LNCAP (cell line): ENCODE results near the gene RGP1.

Experiments used
- TF ChIP-seq, protein P1 (sequence below): fragments of 450-650 bp; IDR thresholded peaks from 2 replicates; pipeline ENCODE4 v1.5.1; 2017; ENCODE audit warnings: mild to moderate bottlenecking

The RGP1 gene, protein sequence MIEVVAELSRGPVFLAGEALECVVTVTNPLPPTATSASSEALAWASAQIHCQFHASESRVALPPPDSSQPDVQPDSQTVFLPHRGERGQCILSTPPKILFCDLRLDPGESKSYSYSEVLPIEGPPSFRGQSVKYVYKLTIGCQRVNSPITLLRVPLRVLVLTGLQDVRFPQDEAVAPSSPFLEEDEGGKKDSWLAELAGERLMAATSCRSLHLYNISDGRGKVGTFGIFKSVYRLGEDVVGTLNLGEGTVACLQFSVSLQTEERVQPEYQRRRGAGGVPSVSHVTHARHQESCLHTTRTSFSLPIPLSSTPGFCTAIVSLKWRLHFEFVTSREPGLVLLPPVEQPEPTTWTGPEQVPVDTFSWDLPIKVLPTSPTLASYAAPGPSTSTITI

DNA sequence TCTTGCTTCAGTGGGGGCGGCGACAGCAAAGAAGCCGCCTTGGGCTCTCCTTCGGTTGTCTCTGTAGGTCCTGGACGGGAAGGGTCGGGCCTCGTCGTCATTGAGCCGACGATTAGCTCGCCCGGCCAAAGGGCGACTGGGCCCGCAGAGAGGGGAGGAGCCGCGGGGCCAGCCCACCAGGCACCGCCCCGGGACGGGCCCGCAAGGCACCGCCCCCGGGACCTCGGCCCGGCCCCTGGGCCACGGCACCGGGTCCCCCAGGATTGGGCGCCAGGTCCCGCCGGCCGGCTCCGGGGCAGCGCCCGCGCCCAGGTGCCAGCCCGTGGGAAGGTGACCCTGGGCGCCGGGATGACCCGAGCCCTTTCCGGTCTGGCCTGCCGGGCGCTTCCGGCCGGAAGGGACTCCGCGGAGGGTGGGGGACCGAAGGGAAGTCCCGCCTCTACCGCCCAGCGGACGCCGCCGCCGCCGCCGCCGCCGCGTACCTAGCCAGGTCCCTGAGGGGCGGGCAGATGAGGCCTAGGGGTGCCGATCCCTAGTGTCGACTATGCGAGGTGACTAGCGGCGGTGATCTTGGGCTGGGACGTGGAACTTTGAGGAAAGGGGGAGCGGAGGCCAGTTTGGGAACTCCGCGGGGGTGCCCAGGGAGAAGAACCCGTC lies at the start of gene RGP1, which contains the start of gene GBA2:
Gene RGP1, plus strand, starts transcription at position 430 of the 657 bp plus-strand sequence. CDS start 469 bp downstream, outside the sequence.
Gene GBA2, minus strand, starts transcription at position 371 of the 657 bp plus-strand sequence. CDS start 524 bp downstream, outside the sequence.
- TF ChIP-seq, protein P1, sequence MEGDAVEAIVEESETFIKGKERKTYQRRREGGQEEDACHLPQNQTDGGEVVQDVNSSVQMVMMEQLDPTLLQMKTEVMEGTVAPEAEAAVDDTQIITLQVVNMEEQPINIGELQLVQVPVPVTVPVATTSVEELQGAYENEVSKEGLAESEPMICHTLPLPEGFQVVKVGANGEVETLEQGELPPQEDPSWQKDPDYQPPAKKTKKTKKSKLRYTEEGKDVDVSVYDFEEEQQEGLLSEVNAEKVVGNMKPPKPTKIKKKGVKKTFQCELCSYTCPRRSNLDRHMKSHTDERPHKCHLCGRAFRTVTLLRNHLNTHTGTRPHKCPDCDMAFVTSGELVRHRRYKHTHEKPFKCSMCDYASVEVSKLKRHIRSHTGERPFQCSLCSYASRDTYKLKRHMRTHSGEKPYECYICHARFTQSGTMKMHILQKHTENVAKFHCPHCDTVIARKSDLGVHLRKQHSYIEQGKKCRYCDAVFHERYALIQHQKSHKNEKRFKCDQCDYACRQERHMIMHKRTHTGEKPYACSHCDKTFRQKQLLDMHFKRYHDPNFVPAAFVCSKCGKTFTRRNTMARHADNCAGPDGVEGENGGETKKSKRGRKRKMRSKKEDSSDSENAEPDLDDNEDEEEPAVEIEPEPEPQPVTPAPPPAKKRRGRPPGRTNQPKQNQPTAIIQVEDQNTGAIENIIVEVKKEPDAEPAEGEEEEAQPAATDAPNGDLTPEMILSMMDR = no peak

- TF ChIP-seq, protein P1 = no peak
Measured at GRCh38 chr9:35700031-35700430, 49.1 kb upstream of the RGP1 start.

DNA sequence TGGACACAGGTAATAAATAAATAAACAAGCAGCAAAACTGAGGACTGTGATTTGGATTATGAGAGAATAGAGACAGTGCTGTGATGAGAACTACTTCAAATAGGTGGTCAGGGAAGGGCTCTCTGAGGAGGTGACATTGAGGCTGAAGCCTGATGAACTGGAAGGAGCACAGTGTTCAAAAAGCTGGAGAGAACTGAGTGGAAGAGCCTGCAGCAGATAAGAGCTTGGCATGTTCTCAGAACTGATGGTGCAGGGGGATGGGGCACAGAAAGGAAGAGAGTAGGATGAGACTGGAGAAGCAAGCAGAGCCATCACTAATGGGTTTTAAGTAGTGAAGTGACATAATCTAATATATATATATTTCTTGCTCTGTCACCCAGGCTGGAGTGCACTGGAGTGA lies 48.1 kb upstream of the RGP1 start:
- TF ChIP-seq, protein P1 = no peak

- TF ChIP-seq, protein P1 = no peak
Measured at GRCh38 chr9:35702696-35703095, 46.4 kb upstream of the RGP1 start.

DNA sequence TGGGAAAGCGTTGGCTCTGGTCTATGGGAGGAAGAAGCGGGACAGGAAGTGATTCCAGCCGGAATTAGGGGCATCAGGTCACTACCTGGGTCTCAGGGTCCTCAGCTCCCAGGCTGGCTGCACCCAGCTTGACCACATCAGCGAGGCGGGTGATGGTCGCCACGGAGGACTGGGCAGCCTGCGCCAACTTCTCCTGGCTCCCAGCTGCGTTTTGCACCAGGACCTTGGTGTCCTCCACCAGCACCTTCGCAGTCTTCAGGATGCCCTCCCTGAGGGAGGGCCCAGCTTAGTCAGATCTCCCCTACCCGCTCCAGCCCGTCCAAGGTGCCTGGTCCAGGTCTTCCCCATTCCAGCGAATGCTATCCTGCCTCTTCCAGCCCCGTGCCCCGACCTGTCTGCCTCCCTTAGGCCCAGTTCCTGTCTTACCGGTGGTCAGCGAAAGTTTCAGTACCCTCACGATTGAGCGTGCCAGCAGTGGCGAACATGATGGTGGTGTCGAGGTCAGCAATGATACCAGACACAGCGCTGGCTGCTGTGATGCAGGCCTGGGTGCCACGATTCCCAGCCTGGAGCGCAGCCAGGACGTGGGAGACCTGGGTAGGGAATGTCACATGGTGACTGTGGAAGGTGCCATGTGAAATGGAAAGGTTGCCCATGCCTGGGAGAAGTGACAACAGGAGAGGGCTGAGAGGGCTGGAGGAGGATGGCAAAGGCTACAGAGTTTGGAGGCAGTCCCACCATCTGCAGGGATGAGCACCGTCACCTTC lies 45.0 kb upstream of the RGP1 start:
- TF ChIP-seq, protein P1 = no peak

GRCh38 chr9:35705372-35705771 lies 43.7 kb upstream of the RGP1 start:
- TF ChIP-seq, protein P1 = no peak

DNA sequence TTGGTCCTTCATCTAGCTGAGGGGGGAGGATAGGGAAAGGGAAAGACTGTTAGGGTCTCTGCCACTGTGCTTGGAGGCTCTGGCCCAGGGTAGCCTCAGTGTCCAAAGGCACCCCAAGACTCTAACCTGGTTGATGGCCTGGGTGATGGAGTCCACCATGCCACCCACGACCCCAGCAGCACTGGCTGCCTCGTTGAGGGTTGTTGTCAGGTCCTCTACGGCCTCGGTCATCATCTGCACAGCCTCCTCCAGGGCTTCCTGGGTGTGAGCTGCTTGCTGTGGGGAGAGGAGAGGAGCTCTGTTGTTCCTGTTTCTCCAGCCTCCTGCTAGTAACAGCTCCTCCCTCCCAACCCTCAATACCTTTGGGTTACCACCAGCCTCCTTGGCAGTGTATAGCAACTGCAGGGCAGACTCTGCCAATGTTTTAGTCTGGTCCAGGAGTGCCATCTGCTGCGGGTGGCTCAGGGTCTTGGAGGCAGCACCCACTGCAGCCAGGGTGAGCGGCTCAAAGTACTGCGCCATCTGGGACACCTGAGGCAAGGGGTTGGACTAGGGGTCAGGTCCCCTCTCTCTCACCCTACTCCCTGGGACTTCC lies 43.2 kb upstream of the RGP1 start:
- TF ChIP-seq, protein P1 = no peak
